HepG2 (cell line): ENCODE measurements around the gene NDUFS2. TPM values are rescaled to one million over a fixed set of nuclear protein-coding genes. Genes with fewer than 3 reads are reported as not detected.
A peak's percentile ranks its signal among the peaks of the same experiment; 100 is the strongest.

Source experiments
- ATF7 ChIP-seq, 2 experiments: fragments of 450-650 bp in 1 of 2; sonication (generic) in 1 of 2; formaldehyde crosslinking in 1 of 2; IDR thresholded peaks; 2 replicates each; pipeline versions ENCODE4 v1.4.0 to v1.6.1; 2016 to 2020; ENCODE audit warnings: antibody characterized with exemption in 1 of 2, mild to moderate bottlenecking in 1 of 2, missing genetic modification reagents in 1 of 2
- GTF2F1 ChIP-seq: fragments of 150-350 bp; IDR thresholded peaks from 2 replicates; pipeline ENCODE4 v1.6.1; 2014; ENCODE audit warnings: low read length
- HDAC1 ChIP-seq: sonication (generic); formaldehyde crosslinking; IDR thresholded peaks from 2 replicates; pipeline ENCODE4 v1.5.1; 2020; ENCODE audit warnings: mild to moderate bottlenecking, missing genetic modification reagents
- HMG20A ChIP-seq: IDR thresholded peaks from 2 replicates; pipeline ENCODE4 v1.6.1; 2016; ENCODE audit warnings: borderline replicate concordance
- HNRNPL ChIP-seq: fragments of 200-400 bp; formaldehyde crosslinking; IDR thresholded peaks from 2 replicates; pipeline ENCODE4 v1.6.1; 2017; ENCODE audit warnings: mild to moderate bottlenecking, low read depth, low read length
- KIAA2018 ChIP-seq: sonication (generic); formaldehyde crosslinking; IDR thresholded peaks from 2 replicates; pipeline ENCODE4 v1.5.0; 2020; ENCODE audit warnings: mild to moderate bottlenecking, missing genetic modification reagents, borderline replicate concordance
- MEIS1 ChIP-seq: sonication (generic); formaldehyde crosslinking; IDR thresholded peaks from 2 replicates; pipeline ENCODE4 v1.9.0; 2021; ENCODE audit warnings: mild to moderate bottlenecking, missing genetic modification reagents, moderate library complexity, borderline replicate concordance
- NFATC3 ChIP-seq: sonication (generic); formaldehyde crosslinking; IDR thresholded peaks from 2 replicates; pipeline ENCODE4 v1.5.1; 2020; ENCODE audit warnings: mild to moderate bottlenecking, missing genetic modification reagents
- NR2F1 ChIP-seq, 2 experiments: fragments of 450-650 bp in 1 of 2; formaldehyde crosslinking in 1 of 2; IDR thresholded peaks; 2 replicates each; pipeline versions ENCODE4 v1.5.0 to v1.6.1; 2016 to 2020; ENCODE audit warnings: mild to moderate bottlenecking in 1 of 2, missing compliant biosample characterization in 1 of 2, missing genetic modification reagents in 1 of 2, moderate library complexity in 1 of 2
- PPARG ChIP-seq: conservative IDR thresholded peaks from 2 replicates; pipeline ENCODE4 v1.6.1; 2016; ENCODE audit warnings: missing biosample characterization, missing genetic modification reagents
- TAF1 ChIP-seq: sonication (generic); formaldehyde crosslinking; IDR thresholded peaks from 2 replicates; pipeline ENCODE4 v1.4.0; 2020; ENCODE audit warnings: missing genetic modification reagents
- THAP11 ChIP-seq: IDR thresholded peaks from 2 replicates; pipeline ENCODE4 v1.6.1; 2016; ENCODE audit warnings: missing biosample characterization, missing genetic modification reagents
- ZFP1 ChIP-seq: IDR thresholded peaks from 2 replicates; pipeline ENCODE4 v1.6.1; 2016
- ZNF770 ChIP-seq: sonication (generic); formaldehyde crosslinking; IDR thresholded peaks from 2 replicates; pipeline ENCODE4 v1.5.0; 2020; ENCODE audit warnings: mild to moderate bottlenecking, missing genetic modification reagents
- ZNF782 ChIP-seq: sonication (generic); formaldehyde crosslinking; IDR thresholded peaks from 2 replicates; pipeline ENCODE4 v1.4.0; 2020; ENCODE audit warnings: missing genetic modification reagents, mild to moderate bottlenecking, borderline replicate concordance
- polyA plus RNA-seq, 8 experiments: library from polyadenylated mRNA; depleted of rRNA in 3 of 8; stranded (reverse) in 7 of 8; unstranded in 1 of 8; fragments of >200 nt; fragmentation: Illumina TruSeq in 4 of 8; extraction: Trizol in 4 of 8; gene quantifications; 2 replicates each; pipeline versions ENCODE4 v1.2.1 to v1.2.3, GENCODE V29; 2011 to 2016; ENCODE audit warnings: low read depth in 4 of 8, missing spikeins in 1 of 8, mixed read lengths in 1 of 8; ENCODE audit not compliant: insufficient read depth in 1 of 8
- total RNA-seq, 5 experiments: library from RNA; depleted of rRNA; stranded (reverse); fragments of >200 nt; fragmentation: Illumina TruSeq; extraction: Trizol; gene quantifications; 2 replicates each; pipeline ENCODE4 v1.2.3, GENCODE V29; 2016; ENCODE audit warnings: low read depth in 1 of 5
- TF ChIP-seq, protein P1 (sequence below): sonication (generic); formaldehyde crosslinking; IDR thresholded peaks from 2 replicates; pipeline ENCODE4 v1.4.0; 2020; ENCODE audit warnings: missing genetic modification reagents

Gene NDUFS2
- total and polyA plus RNA-seq, 2 of the 13 experiments (the other 11 are each of a cell fraction or from before 2014, with no cell fraction given), result 89.9 to 118 TPM

- TF ChIP-seq, protein P1, sequence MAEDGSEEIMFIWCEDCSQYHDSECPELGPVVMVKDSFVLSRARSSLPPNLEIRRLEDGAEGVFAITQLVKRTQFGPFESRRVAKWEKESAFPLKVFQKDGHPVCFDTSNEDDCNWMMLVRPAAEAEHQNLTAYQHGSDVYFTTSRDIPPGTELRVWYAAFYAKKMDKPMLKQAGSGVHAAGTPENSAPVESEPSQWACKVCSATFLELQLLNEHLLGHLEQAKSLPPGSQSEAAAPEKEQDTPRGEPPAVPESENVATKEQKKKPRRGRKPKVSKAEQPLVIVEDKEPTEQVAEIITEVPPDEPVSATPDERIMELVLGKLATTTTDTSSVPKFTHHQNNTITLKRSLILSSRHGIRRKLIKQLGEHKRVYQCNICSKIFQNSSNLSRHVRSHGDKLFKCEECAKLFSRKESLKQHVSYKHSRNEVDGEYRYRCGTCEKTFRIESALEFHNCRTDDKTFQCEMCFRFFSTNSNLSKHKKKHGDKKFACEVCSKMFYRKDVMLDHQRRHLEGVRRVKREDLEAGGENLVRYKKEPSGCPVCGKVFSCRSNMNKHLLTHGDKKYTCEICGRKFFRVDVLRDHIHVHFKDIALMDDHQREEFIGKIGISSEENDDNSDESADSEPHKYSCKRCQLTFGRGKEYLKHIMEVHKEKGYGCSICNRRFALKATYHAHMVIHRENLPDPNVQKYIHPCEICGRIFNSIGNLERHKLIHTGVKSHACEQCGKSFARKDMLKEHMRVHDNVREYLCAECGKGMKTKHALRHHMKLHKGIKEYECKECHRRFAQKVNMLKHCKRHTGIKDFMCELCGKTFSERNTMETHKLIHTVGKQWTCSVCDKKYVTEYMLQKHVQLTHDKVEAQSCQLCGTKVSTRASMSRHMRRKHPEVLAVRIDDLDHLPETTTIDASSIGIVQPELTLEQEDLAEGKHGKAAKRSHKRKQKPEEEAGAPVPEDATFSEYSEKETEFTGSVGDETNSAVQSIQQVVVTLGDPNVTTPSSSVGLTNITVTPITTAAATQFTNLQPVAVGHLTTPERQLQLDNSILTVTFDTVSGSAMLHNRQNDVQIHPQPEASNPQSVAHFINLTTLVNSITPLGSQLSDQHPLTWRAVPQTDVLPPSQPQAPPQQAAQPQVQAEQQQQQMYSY (CRISPR knock-in tag), result no peak
- TF ChIP-seq ZFP1 (CRISPR knock-in tag) (no peak), MEIS1 (CRISPR knock-in tag) (no peak), TAF1 (CRISPR knock-in tag) (peak; percentile 34; the same call in 1 of the 2 replicates), NFATC3 (no peak), KIAA2018 (CRISPR knock-in tag) (no peak), PPARG (CRISPR knock-in tag) (no peak), ZNF782 (CRISPR knock-in tag) (no peak), HNRNPL (0 out of 2 replicates have a peak, but pooled peaks have one; percentile 73), ATF7 (IDR thresholded peaks at IDR 0.05) (no peak), ATF7 (CRISPR knock-in tag; IDR thresholded peaks at IDR 0.05) (no peak), THAP11 (no peak), ZNF770 (0 out of 2 replicates have a peak, but pooled peaks have one; percentile 24), HDAC1 (CRISPR knock-in tag) (no peak), HMG20A (no peak), NR2F1 (CRISPR knock-in tag; IDR thresholded peaks at IDR 0.05) (no peak), GTF2F1 (no peak)
These were observed 3.8 kb upstream of the NDUFS2 start (continued) for GRCh38 chr1:161198194-161198896.
